ENCODE data around the gene RASA3.

RASA3 gene

GRCh38 chr13:113951246-113951999 is 181.0 kb downstream of the RASA3 start:
- peak; percentile 11 for DNase-seq (ENCODE audit: low read depth)

- DNase-seq (ENCODE audit: low read depth): no peak
Measured at GRCh38 chr13:113950451-113951245, 181.8 kb downstream of the RASA3 start.

GRCh38 chr13:113949546-113949945 is 182.9 kb downstream of the RASA3 start:
- no peak for DNase-seq (ENCODE audit: low read depth)

GRCh38 chr13:113948034-113948742 is 184.2 kb downstream of the RASA3 start:
- no peak for DNase-seq (ENCODE audit: low read depth)

- DNase-seq (ENCODE audit: low read depth): no peak
Measured at GRCh38 chr13:113947311-113948033, 185.0 kb downstream of the RASA3 start.

DNA sequence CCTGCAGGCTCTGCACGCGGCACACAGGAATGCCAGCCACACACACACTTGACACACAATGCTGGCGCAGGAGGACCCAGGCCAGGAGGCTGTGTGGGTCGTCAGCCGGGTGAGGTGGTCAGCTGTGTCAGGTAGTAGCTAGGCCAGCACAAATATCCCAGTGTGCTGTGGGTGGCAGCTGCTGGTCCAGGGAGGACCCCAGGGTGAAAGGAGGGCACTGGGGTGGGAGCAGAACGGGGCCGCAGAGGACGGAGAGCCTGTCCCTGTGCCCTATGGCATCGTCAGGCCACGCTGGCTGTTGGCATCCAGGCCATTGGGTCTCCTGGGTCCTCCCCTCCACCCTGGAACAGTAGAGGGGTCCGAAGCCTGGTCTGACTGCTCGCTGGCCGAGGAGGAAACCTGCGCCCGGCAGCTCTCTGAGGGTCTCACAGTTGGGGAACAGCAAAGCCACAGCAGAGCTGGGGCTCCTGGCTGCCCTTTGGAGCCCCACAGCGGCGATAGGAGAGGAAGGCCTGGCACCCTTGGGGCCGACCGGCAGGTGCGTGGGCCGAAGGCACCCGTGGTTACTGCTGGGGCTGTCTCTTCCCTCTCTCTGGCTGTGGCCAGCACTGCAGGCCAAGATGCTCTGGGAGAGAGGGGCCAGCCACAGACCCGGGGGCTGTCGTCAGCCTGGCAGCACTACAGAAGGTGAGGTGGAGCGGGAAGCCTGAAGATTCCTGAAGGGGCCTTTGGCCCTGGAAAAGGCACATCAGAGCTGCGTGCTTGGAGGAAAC is 185.8 kb downstream of the RASA3 start:
- no peak for DNase-seq (ENCODE audit: low read depth)

DNA sequence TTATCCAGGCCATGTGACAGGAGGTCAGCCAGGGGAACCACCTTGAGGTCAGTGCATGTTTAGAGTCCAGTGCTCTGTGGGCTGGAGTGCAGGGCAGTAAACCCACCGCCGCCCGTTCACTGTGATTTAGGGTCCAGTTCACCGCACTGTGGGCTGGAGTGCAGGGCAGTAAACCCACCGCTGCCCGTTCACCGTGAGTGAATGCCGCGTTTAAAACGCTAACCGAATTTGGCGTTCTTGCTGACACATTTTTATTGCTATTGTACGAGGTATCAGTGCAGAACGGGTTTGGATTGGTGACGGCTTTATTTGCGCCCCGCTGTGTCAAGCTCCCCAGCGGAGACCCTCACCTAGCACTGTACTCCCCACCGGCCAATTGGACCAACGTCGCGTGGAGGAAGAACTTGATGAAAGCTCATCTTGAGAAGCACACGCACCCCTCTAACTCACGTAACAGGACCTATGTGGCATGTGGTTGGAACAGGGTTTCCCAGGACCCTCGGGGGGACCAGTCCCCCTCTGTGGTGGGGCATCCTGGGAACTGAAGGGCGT is 186.5 kb downstream of the RASA3 start:
- no peak for DNase-seq (ENCODE audit: low read depth)

- no peak for DNase-seq (ENCODE audit: low read depth)
Measured at GRCh38 chr13:113943821-113944565, 188.4 kb downstream of the RASA3 start.

GRCh38 chr13:113942591-113943103 is 189.8 kb downstream of the RASA3 start:
- DNase-seq (ENCODE audit: low read depth): no peak

DNA sequence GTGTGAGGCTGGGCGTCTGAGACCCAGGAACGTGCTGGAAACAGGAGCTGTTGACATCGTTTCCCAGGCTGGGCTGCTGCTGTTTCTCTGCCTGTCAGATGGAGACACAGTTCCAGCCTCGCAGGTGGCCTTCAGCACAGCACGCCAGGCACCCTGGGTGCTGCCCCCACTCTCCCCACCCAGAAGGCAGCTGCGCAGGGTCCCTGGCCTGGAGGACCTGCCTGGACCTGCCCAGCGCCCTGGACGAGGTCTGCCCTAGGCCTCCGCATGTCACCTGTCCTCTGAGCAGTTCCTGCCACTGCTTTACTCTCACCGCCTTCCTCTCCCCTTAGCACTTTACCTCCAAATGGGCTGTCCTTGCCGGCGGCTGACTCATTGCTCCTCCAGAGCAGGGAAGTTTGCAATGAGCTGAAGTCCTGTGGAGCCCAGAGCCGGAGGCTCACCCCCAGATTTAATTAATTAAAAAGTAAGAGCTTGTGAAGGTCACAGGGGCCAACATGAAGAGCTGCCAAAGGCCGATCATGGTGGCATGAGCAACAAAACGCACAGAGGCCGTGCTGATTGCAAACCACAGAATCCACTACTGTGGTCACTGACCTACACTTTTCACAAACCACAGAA is 190.7 kb downstream of the RASA3 start:
- no peak for DNase-seq (ENCODE audit: low read depth)

- no peak for DNase-seq (ENCODE audit: low read depth)
Measured at GRCh38 chr13:113939944-113940297, 192.5 kb downstream of the RASA3 start.

DNA sequence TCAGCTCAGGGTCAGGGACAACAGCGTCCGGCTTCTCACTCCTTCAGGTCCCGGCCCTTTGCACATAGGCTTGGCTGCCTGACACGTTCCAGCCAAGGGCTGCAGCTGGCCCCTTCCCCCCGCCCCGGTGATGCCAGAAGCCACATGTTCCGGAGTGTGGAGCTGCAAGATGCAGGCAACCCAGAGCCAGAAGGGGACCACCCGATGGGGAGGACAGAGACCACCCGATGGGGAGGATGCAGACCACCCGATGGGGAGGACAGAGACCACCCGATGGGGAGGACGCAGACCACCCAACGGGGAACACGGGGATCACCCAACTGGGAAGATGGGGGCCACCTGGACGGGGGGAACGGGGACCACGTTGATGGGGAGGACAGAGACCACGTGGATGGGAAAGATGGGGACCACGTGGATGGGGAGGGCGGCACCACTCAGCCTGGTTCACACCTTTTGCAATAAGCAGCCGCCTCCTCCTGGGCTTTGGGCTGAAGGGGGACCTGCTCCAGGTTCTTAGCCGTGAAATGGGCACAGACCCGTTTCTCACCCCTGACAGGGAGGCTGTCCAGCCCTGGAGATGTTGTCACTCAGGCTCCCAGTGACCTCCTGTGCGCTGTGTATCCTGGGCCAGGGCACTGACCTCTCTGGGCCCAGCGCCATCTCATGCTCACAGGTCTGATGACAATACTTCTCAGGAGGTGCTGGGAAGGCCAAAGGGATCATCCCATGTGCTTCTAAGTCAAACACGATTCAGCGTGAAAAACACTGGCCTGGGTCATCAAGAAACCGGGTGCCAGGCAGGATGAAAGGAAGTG is 193.1 kb downstream of the RASA3 start:
- no peak for DNase-seq (ENCODE audit: low read depth)

DNA sequence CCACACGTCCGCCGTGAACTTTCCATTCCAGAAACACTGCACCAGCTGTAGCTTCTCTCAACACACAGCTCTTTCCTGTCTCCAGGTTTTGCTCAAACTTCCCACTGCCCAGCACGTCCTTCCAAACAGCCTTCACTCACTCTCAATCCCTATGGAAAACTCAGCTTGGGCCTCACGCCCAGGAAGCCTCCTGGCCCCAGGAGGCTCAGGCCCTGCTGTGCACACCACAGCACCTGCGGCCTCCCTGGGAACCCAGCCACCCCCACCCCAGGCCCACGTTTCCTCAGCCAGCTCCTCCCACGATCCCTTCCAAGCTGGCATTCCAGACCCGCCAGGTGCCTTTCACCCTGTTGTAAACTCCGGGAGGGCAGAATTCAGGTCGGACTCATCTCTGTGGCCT is 193.7 kb downstream of the RASA3 start:
- DNase-seq (ENCODE audit: low read depth): no peak

GRCh38 chr13:113938246-113938645 is 194.2 kb downstream of the RASA3 start:
- no peak for DNase-seq (ENCODE audit: low read depth)

GRCh38 chr13:113937527-113938180 is 194.8 kb downstream of the RASA3 start:
- DNase-seq (ENCODE audit: low read depth): no peak

- no peak for DNase-seq (ENCODE audit: low read depth)
Measured at GRCh38 chr13:113937073-113937472, 195.3 kb downstream of the RASA3 start.

DNA sequence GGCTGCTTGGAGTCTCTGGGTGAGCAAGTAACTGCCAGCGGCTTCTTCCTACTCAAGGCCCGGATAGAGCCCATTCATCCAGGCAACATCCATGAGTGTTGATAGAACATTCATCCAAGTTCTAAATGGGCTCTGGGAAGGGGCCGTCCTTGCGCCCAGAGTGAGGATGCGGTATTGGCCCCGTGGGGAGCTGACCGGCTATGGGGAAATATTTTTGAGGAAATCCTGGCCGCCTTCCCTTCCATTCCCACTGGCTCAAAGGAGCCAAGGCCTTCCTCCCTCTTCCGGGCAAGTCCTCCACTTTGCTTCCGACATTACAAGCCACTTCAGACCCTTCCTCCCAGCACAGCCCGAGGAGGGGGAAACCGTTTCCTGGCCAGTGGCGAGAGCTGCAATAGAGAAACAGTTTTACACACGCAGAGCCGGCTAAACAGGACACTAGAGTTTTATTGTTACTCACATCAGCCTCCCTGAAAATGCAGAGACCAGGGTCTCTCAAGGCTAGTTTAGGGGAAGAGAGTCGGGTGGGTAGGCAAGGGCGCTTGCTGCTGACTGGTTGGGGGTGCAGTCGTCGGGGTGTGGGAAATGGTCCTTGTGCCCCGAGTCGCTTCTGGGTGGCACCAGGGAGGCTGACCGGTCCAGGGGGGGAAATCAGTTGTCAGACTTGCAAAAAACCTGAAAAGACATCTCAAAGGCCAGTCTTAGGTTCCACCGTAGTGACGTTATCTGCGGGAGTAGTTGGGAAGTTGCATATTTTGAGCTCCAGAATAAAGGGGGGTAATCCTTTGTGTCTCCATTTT is 196.1 kb downstream of the RASA3 start:
- DNase-seq (ENCODE audit: low read depth): no peak

Data from stimulated activated CD8-positive, alpha-beta memory T cell treated with anti-CD3 and anti-CD28 coated beads, Interleukin-15, amount 100 ng/mL, for 24 hours (primary cell).